Pulmonary artery endothelial cell (primary cell): Measurements from ENCODE around the gene KIF25. TPM values are rescaled to one million over a fixed set of nuclear protein-coding genes. Genes with fewer than 3 reads are reported as not detected.
"Not testable (repeated sequence)": the region's sequence is repeated elsewhere in the genome, so short reads cannot be mapped to it uniquely, and the experiment has no call there.

Source experiments
- DNase-seq: peaks from one replicate; pipeline ENCODE4 v3.0.0-alpha.2; 2011; ENCODE audit warnings: low read depth, low spot score
- total RNA-seq: library from RNA; depleted of rRNA; stranded (reverse); fragments of >200 nt; gene quantifications from 2 replicates; pipeline ENCODE4 v1.2.3, GENCODE V29; 2014

Gene KIF25
- total RNA-seq, 1 donor from 2014 or later, result not detected

DNA sequence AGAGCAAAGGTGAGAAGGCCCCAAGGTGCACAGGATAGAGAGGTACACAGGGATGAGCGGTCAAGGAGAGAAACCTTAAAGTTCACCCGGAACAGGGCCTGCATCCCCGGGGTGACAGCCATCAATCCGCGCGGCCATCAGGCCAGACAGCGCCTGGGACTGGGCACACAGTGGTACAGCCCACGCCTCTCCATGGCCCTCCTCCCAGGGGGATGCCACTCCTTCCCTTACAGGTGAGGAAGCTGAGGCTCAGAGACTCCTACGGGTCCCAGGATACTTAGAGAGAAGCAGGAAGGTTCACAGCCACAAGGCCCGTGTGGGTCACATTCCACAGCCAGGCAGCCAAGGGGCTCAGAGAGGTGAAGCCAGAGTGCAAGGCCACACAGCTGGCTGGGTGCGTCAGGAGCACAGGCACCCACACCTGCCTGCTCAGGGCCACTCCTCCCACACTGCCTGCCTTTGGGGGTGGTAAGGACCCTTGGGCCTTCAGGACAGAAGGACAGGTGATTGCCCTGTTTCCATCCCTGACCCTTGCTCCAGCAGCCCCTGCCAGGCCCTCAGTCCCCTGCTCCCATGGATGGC lies 66.8 kb downstream of the KIF25 start:
- no peak for DNase-seq

DNA sequence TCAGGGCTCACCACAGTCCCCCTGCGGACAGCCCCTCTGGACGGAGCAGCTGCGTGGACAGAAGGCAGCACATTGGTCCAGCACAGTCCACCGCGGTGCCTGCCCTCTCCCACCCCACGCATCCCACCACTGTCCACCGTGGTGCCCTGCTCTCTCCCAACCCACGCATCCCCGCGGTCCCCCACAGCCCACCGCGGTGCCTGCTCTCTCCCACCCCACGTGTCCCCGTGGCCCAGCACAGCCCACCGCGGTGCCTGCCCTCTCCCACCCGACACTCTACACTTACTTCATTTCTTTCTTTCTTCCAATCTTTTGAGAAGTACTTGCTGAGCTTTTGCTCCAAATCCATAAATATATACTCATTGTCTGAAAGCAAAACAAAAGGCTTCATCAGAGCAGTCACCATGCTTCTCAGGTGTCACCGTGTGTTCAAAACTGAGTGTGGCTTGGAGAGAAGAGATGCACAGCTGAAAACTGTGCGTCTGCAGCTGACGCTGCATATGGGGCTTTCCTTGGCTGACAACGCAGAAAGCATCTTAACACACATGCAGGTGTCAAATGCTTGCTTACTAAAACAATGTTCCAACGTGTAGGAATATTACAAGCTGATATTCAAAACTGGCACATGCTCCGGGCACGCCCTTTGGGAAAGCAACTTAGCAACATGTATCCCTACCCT lies 69.7 kb downstream of the KIF25 start:
- DNase-seq, result no peak

DNA sequence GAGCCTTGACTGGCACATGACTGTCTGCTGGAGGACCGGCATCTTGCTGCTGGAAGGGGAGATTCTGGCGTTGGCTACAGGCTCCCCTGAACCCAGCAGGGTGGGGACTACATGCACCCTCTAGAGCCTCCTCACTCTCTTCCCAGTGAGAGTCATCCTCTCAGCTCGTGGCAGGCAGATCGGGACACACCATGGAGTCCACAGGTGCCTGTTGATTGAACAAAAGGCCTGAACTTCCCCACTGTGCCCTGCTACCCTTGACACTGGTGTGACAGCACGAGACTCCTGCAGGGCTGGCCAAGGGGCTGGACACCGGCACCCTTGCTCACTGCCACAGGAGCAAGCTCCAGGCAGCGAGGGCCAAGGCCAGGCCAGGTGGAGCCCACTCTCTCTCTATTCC lies 73.3 kb downstream of the KIF25 start:
- no peak for DNase-seq

DNA sequence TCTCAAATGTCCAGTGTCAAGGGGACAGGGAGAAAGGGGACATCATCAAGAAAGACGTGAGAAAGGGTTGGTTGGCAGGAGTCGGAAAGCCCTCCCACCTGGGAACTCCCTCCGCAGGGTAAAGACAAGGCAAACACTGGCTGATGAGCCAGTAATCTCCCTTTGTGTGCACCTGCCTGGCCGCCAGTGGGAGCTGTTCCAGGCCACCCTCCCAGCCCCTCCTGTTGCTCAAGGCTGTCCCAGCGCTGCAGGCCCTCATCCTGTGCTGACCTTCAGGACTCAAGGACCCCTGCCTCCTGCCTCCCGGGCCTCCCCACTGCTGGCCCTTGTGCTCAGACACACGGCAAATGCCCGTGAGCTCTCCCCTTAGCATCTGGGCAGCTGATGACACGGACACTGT lies 74.1 kb downstream of the KIF25 start:
- DNase-seq, result no peak

DNA sequence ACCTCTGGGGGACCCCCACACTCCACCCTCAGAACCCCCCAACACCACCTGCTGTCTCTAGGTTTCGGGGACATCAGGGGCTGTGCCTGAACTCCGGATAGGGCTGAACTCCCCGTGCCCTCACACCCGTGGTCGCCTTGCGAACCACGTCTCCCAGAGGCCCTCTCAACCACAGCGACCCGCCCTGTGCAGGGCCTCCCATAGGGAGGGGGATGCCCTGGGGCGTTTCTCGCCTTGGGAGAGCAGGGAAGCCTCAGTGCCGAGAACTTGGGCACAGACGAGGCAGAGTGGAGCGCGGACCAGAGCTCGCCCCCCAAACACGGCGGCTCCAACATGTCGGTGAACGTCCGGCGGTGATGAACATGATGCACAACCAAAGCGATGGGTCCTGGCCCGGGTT lies 74.8 kb downstream of the KIF25 start:
- DNase-seq, result no peak

DNA sequence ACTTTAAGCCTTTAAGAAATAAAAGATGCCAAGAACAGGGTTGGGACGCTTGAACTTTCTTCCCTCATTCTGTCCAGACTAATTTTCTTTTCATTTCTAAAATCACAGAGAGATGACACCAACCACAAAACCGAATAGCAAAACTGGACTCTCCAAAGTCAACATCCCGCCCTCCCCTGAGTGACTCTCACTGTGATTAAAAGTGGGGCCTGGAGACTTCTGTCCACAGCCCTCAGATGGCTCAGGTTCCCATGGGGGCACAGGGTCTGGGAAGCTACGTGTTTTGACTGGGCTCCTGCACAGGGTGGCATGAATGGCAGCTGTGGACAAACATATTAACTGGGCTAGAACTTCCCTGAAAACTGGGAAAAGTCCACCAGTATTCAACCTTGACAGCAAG lies 75.3 kb downstream of the KIF25 start:
- no peak for DNase-seq

DNA sequence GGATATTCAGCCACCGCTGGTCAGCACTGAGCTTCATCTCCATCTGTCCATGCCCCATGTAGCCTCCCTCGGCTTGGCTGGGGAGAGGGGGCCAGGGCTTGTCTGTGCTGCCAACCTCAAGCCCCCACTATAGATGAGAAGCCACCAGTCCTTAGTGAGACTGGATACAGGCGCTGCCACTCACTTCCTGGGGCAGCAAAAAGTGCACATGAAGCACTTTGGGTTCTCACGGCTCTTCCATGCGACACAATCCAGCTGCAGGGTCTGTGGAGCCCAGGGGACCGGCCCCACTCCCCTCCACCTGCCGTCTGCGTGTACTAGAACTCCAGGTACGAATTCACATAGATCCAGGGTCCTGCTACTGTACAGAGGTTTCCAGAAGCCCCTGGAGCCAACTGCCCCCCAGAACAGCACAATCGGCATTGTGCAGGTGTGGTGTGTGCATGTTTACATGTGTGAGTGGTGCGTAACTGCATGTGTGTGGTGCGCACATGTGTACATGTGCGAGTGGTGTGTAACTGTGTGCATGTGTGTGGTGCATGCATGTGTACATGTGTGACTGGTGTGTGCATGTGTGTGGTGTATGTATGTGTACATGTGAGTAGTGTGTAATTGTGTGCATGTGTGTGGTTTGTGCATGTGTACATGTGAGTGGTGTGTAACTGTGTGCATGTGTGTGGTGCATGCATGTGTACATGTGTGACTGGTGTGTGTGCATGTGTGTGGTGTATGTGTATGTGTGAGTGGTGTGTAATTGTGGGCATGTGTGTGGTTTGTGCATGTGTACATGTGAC lies 76.7 kb downstream of the KIF25 start:
- DNase-seq, result no peak

DNA sequence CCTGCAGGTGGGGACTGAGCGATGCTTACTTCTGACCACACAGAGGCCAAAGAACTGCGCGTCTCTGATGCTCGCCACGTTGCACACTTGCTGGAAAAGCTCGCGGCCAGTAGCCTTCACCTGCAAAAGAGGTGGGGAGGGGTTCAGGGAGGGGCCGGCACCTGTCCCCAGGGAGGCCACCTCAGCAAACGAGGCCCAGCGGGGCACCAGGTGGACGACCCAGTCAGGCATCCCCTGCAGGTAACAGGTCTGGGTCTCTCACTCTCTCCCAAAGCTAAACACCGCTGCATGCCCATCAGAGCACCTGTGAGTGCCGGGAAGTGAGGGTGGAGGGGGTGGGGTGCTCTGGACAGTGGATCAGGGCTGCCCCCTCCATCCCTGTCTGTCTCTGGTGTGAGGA lies 77.7 kb downstream of the KIF25 start:
- no peak for DNase-seq

DNA sequence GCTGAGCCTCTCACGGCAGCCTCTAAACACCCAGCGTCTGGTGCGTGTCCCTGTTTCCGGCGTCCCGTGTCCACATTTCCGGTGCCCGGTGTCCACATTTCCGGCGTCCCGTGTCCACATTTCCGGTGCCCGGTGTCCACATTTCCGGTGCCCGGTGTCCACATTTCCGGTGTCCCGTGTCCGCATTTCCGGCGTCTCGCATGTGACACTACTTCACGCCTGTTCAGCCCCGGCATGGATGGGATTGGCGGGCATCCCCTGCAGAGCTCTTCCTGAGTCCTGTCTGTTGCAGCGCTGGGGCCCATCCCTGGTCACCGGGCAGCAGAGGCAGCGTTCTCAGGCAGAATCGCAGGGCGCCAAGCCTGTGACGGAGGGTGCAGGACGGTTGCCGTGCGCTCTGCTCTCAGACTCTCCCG lies 78.3 kb downstream of the KIF25 start:
- DNase-seq, result no peak

DNA sequence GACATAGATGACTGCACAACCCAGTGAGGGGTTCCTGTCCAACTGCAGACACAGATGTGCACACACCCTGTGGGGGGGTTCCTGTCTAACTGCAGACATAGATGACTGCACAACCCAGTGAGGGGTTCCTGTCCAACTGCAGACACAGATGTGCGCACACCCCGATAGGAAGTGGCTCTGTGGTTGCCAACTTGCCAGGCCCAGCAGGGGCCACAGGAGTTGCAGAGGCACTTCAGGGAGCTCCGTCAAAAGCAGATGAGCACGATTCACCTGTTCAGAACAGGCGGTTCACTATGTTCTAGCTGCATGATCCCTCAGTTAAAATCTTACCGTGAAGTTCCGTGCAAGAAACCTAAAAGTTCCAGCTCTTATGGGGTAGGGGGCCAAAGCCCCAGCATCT lies 79.9 kb downstream of the KIF25 start:
- not testable (repeated sequence) for DNase-seq

DNA sequence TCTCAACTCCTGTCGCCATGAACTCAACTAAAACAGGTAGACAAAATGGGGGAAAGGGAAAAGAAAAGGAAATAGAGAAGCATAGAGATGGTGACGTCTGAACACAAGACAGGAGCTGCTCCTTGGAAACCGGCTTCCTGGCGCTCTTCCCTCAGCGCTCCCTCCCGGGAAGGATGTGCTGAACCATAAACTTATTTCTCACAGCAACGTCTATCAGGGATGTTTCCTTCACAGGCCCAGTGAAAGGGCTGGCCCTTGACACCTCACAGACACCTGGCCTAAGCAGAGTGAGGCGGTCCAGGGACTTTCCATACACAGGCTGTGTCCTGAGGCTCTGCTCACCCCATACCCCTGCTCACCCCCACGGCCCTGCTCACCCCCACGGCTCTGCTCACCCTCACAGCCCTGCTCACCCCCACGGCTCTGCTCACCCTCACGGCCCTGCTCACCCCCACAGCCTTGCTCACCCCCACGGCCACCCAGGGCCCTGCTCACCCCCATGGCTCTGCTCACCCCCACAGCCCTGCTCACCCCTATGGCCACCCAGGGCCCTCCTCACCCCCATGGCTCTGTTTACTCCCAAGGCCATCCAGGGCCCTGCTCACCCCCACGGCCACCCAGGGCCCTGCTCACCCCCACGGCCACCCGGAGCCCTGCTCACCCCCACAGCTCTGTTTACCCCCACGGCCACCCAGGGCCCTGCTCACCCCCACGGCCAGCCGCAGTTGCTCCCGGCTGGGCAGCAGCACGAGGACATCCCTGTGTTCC lies 80.9 kb downstream of the KIF25 start:
- DNase-seq, result no peak

DNA sequence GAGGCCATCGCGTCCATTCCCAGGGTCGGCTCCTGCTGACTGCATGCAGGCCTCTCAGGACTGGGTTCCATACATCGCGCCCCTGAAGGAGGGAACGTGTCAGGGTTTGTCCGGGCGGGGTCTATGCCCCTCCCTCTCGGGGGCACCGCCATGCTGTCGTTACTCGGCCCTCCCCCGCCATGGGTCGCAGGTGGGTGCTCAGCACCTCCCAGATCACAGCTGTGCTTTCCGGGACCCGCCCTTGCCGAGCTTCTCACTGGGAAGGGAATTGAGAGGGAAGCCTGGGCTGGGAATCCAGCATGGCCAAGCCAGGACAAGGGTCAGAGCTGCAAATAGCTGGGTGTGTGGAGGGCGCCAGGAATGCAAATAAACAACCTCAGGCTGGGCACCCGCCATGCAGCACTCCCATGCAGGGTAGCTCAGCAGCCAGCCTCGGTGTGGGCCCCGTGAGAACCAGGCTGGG lies 81.5 kb downstream of the KIF25 start, which contains the start of gene FRMD1:
FRMD1 (minus strand) TSS at position 270 of the 463 bp plus-strand sequence; CDS start at position 152, 118 bp downstream.
- DNase-seq, result no peak

DNA sequence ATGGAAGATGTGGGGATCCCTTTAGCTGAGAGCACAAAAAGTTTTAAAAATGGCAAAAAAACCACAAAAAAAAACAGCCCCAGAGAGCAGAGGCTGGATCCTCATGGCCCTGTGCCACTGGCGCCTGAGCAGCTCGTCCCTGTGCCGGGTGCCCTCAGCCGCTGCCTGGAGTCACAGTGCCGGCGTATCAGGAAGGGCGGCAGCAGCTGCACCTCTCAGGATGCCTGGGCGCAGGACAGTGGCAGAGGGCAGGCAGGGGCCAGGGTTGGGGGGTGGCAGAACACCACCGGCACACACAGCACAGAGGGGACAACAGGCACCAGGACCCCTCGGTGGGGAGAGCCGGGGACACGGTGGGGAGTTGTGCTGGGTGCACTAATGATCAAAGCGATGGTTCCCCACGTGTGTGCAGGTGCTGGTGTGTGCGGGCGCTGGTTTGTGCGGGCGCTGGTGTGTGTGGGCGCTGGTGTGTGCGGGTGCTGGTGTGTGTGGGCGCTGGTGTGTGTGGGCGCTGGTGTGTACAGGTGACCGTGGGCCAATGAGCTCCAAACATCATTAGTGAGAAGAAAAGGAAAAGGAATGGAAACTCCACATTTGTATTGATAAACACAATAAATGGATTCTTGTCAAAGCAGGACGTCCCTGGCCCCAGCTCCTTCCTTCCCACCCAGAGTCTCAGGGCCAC lies 83.1 kb downstream of the KIF25 start:
- DNase-seq, result no peak

DNA sequence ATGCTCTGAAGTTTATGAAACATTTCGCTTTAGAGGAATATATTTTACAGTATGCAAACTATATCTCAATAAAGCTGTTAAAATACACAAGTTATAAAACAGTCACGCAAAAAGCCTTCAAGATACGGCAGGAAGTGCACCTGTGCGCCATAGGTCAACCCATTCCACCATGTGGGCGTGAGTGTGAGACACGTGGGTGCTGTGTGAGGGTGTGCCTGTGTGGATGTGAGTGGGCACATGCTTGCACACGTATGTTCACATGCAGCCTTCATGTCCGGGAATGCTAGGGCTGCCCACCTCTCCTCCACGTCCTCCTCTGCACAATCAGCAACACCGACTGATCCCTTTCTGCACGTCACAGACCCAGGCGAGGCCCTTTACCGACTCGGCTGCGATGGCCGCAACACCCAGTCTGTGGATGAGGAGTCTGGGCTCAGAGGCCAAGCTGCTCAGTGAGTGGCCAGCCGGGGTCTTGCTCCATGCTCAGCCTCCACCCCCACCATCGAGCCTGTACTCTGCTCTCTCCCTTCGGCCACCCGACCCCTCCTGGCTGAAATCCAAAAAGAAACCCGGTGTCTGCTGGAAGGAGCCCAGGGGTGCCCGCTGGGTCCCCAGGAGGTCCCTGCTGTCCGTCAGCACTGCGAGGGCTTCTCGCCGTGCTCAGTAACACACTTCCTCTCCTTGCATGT lies 84.5 kb downstream of the KIF25 start:
- no peak for DNase-seq

DNA sequence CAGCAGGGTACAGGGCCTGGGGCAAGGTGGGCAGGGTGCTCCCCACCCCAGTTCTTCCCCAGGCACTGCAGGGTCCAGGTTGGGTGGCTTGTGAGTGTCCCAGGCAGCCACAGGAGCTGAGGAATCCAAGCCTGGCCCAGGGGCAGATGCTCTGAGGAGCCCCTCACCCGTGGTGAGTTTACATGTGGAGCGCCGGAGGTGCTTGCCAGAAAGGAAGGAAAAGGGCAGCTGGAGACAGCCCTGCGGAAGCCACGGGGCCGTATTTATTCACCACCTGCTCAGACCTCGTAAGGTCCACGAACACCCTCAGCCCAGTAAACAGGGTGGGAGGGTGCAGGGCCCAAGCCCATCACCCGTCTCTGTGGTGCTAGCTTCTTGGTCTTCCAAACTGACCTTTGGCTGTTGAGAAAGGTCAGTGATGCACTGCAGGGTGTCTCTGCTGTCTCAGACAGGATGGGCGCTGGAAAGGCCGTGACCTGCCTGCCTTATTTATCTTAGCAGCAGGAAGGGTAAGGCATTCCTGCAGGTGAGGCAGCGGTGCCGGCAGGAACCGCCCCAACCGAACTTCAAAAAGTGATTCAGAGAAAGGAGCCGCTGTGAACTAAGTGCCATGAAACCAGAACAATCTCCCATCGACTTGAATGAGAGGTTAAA lies 85.5 kb downstream of the KIF25 start:
- DNase-seq, result no peak

DNA sequence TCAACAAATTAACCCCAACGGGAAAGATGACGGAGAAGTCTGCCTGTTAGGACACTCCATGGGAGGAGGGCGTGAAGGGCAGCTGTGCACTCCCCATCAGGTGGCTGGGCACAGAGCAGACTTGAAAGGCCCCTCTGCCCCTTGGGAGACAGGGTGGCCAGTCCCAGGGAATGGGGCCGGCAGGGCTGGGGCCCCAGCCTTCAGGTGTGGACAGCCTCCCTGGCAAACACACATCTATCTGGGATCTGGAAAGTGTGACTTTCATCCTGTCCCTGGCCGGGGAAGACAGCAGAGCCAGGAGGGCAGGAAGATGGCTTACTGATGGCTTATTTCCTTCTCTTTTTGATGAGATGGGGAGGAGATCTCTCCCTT lies 86.0 kb downstream of the KIF25 start:
- no peak for DNase-seq

DNA sequence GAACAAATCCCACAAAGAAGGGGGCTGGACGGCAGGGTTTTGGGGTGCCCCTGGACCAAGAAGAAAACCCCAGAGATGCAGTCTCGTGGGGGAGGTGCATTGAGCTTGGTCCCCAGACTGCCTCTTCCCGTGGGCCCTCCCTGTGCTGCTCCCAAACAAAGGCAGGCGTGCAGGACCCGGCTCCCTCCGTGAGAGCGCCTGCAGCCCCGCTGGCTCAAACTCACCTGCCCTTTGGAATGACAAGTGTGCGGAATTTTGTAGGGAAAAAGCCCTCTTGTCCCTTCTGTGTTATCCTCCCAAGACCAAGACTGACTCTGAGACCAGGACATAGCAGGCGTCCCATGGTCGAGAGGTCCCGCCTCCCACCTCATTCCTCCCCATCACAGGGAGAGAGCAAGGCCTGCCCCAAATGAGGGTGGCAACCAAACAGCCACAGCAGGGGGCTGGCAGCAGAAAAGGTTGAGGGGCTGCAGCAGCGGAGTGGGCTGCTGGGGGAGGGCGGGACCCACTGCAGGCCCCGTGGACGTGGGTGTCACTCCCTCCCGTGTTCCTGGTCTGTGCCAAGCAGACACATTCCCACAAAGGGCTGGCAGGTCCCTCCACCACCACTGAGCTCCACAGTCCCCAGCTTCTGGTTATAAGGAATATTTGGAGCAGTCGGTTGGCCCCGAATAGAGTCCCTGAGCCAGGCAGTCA lies 87.1 kb downstream of the KIF25 start:
- DNase-seq, result no peak

DNA sequence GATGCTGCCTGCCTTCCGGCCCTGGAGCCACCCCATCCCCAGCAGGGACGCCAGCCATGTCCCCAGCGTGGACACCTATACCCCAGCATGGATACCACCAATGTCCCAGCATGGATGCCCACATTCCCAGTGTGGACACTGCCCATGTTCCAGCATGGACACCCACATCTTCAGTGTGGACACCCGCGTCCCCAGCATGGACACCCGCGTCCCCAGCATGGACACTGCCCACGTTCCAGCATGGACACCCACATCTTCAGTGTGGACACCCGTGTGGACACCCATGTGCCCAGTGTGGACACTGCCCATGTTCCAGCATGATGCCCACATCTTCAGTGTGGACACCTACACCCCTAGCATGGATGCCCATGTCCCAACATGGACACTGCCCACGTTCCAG lies 88.6 kb downstream of the KIF25 start:
- no peak for DNase-seq

DNA sequence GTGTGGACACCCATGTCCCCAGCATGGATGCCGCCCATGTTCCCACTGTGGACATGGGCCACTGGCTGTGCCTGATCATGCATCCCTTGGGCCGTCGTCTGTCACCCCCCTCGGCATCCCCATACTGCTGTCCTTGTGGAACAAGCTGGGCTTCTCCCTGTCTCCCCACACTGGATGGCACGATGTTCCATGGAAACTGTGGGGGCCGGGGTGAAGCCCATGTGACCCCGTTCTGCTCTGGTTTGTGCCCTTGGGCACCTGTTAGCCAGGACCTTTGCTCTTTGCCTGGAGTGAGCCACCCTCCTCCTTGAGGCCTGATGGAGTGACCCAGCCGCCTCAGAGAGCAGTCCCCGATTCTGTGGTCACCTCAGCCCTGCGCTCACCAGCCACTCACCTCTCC lies 89.1 kb downstream of the KIF25 start:
- DNase-seq, result no peak
